HG03565 (cell line): Measurements from ENCODE around the gene TMPRSS4.
"Not testable (repeated sequence)": the region's sequence is repeated elsewhere in the genome, so short reads cannot be mapped to it uniquely, and the experiment has no call there.

ENCODE experiments used
- ATAC-seq: cut with Tn5 transposase; IDR thresholded peaks from one replicate; pipeline ENCODE4 v1.9.1; 2021; ENCODE audit warnings: mild to moderate bottlenecking, moderate library complexity; ENCODE audit not compliant: unreplicated experiment

The TMPRSS4 gene

DNA sequence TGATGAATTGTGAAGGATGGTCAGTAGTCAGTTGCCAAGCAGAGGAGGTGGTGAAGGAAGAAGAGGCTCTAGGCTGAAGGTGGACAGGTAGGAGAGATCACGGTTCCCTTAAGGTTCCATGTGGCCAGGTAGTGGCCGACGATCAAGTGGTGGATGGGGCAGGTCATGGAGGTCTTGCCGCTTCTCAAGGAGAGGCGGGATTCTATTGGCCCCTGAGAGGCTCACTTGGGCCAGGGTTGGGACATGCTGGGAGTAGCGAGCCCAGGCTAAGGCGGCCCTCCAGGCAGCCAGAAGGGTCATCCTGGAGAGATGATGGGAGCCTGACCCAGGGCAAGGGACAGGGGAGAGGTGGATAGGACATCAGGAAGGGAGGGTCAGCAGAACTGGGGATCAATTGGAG lies 20.9 kb upstream of the TMPRSS4 start:
- no peak for ATAC-seq

DNA sequence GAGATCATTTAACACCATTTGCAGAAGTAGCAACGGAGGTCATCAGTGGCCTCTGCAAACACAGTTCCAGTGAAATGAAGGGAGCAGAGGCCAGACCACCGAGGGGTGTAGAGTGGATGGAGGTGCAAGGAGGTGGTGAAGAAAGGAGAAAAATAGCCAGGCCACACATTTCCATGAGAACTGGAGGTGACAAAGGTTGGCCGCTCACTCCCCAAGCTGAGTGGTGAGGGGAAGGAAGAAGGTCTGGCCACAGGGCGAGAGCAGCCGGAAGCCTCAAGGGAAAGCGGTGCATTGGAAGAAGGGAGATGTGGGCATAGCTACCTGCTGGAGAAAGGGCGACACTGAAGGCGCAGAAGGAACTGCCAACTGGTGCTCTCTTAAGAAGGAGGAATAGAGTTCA lies 20.1 kb upstream of the TMPRSS4 start:
- no peak for ATAC-seq

DNA sequence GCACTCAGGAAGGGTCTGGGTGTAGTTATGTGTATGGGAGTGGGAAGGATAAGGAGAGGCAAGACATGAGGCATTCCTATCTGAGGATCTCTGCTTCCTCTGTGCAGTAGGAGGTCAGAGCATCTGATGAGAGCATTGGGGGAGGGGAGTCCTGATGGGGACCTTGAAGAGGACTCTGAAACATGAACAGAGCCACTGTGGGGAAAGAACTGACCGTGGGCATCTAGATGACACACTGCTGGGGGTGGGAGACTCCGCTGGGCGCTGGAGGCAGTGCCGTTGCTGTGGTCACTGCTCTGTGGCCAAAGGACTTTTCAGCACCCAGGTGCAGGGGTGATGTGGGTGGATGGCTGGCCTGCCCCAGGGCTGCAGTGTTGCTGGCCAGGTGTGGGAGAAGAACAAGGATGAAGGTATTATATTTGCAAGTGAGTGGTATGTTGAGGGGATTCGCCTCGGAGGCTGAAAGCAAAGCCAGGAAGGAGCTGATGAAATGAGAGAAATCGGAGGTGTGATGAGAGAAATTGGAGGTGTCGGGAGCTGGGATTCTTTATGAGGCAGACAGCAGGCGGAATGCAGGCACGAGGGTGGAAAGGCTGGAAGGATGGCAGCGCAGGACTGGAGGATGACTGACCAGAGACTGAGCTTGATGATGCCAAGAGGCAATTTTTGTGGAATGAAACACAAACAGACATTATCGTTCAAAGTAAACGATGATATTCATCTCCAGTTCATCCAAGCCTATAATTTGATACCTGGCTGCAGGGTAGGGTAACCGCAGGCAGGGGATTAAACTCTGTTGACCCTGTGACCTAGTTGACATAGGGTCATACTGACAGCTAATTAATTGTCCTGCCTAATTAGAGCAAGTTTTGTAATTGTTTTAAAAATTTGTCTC lies 19.4 kb upstream of the TMPRSS4 start:
- ATAC-seq: no peak

DNA sequence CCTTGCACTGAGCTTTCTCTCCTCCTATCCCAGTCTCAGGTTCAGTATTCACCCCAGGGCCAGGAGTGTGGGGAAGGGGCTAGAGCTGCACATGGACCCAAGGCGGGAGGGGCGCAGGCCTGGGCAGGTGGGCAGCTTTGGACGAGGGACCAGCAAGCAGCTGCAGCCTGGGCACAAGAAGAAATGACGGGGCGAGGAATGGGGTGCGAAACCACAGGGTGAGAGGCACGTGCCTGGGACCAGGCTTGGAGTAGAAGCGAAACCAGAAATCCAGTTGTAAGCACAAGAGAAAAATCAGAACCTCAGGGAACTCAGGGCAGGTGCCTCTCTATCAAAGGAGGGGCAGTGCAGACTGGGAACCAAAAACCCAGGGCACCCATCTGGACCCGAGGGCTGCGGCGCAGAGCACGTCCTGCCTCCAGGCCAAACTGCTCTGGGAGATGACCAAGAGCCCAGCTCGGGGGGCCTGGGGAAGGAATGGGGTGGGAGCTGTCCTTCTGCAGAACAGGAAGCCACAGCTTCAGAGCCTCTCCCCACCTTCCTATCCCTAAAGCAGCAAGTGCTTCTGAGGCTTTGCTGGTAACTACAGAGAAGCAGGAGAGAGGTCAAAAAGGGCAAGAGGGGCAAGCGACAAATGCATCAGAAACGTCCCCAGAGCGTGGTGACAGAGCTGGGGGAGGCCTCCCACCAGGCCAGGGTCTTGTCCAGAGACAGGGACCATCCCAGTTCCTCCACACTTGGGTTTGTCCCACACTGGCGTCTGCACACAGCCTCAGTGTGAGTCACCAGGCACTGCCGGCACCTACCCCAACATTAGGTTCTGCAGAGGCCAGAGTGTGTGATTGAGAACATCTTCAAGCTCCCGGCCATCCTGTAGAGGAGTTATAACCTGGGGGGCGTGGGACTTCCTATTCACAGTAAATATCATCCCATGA lies 18.3 kb upstream of the TMPRSS4 start:
- no peak for ATAC-seq

DNA sequence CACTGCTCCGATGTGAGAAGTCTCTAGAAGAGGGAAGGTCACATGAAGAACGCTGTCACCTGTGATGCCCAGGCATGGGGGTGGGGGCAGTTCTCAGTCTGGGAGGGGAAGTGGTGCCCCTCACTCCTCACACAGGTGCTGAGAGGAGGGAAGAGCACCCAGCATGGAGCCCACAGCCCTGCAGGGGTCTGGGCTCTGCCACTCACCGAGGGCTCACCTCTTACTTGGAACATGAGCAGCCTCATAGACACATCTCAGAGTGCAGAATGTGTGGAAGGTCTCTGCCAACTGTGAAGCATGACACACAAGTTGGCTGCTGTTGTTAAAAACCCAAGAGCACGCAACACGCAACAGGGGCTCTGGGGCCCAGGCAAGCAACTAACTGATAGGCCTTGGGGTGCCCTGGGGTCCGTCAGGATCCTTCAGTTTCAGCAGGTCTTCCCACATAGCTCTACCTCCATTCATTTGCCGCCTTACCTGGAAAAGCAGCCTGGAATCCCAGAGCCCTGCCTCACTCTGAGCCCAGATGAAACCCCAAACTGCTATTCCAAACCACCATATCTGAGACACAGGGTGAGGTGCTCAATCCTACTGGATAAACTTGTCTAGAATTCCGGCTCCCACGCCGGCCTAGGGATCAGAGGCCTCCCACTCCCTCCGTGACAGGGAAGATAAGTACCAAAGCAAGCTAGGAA lies 17.5 kb upstream of the TMPRSS4 start:
- no peak for ATAC-seq

DNA sequence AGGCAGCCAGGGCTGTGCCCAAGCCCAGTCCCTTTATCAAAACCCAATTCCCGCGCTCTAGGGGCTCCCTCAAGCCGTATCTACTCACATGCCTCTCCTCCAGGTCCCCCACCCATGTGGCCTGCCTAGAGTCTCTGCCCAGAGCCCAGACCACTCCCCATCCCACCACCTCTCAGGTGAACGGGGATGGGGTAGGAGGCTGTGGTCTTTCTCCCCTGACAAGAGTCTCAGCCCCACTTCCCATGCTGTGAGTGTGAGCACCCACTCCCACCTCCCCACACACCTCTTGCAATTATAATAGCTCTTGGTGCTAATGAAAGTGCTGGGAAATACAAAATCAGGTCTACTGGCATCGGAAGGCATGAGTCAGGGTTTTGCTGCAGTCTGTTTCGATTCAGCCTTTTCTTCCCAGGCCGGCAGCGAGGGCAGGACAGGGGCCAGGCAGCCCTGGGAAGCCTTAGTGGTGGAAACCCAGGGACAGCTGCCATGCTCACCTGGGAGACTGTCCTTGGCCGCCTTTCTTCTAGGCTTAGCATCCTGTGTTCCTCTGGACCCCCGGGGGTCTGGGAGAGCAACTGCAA lies 16.7 kb upstream of the TMPRSS4 start:
- no peak for ATAC-seq

DNA sequence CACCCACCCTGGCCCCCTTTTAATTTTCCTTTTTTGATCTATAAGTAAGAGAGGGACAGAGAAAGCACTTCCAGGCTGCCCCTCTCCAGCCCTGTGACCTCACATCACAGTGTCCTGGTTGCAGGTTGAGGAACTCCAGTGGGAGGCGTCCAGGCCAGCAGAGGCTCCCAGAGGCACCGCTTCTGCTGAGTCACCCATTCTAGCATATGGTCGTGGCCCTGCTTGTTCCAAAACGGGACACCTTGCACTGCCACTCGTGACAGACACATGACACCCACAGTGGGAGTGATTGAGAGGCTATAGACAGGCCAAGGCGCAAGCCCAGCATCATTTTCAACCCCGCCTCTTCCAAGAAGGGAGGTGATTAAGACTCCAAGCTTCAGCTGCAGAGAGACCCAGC lies 16.0 kb upstream of the TMPRSS4 start:
- no peak for ATAC-seq

DNA sequence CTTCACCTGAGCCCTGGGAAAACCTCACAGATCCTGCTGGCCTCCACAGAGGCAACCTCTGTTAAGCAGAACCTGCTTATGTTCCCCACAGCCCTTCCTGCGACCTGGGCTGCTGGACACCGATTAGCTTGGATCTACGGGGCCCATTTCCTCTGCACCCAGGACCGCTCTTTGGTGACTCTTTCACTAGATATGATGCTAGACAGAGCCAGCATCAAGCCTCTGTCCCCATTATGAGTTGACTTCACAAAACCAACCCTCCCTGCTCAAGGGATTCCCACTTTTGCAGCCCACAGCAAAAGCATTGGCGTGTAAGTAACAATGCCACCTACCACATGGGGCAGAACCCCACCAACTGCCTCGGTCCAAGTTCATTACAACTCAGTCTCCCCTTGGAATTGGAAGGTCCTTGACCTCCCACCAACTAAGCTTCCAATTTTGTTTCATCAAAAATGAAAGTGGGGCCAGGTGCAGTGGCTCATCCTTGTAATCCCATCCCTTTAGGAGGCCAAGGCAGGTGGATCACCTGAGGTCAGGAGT lies 15.2 kb upstream of the TMPRSS4 start:
- ATAC-seq: no peak

DNA sequence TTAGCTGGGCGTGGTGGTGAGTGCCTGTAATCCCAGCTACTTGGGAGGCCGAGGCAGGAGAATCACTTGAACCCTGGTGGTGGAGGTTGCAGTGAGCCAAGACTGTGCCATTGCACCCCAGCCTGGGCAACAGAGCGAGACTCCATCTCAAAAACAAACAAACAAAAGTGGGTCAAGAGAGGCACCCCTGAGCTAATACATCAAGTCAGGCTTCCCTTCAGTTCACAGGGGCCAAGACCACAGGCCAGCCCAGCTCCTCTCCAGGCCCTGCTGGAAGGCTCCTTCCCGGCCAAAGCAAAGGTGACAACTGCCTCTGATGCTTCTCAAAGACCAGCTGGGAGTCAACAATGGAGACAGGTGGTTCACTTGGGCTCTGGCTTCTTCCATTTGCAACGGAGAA lies 14.7 kb upstream of the TMPRSS4 start:
- ATAC-seq: not testable (repeated sequence)

DNA sequence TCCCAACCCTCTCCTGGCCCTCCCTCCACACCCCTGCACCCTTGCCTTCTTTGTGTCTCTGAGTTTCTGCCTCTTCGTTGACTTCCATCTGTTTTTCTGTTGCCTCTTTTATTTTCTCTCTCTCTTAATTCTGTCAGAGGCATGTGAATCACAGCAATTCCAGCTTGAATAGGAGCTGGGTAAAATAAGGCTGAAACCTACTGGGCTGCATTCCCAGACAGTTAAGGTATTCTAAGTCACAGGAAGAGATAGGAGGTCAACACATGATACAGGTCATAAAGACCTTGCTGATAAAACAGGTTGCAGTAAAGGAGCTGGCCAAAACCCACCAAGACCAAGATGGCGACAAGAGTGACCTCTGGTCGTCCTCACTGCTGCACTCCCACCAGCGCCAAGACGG lies 14.2 kb upstream of the TMPRSS4 start:
- ATAC-seq: not testable (repeated sequence)

DNA sequence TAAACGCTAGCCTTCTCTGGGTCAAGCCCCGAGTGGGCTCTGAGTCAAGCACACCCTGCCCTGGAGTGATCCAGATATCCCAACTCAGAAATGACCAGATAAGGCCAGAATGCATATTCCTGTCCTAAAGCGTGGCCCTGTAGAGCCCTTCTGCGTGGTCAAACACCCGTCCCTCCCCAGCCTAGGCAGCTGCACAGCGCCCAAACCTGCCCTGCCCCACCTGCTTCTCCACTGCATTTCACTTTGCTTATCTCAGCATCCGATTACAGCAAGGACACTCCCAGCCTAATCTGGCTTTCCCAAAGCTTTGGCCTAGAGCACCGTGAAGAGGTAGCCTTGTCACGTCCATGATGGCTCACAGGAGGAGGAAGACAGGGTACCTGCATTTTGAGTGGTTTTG lies 11.9 kb upstream of the TMPRSS4 start:
- ATAC-seq: no peak

DNA sequence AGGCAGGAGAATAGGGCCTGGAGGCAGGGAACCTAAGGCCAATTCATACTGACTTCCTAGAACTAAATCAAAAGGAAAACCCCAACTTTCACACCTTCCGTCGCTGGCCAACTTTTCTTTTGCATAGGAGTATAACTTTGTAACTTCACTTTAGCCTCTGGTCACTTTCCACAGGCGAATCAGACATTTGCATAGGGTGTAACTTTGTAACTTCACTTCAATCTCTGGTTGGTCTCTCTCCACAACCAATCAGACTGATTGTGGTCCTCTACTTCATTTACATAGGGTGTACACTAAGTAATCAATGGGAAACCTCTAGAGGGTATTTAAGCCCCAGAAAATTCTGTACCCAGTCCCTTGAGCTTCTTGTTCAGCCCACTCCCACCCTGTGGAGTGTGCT lies 11.5 kb upstream of the TMPRSS4 start:
- no peak for ATAC-seq

DNA sequence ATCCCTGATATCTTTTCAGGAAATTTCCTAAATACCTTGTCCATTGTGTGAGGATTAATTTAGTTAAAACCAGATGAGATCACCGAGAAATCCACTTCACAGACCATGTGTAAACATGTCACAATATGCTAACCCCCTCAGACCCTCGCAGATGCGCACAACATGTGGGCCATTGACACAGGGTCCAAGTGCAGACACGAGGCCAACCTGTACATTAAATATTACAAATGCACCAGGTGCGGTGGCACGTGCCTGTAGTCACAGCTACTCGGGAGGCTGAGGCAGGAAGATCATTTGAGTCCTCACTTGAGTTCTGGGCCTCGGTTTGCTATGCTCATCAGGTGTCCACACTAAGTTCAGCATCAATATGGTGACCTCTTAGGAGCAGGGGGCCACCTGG lies 9.9 kb upstream of the TMPRSS4 start:
- no peak for ATAC-seq

DNA sequence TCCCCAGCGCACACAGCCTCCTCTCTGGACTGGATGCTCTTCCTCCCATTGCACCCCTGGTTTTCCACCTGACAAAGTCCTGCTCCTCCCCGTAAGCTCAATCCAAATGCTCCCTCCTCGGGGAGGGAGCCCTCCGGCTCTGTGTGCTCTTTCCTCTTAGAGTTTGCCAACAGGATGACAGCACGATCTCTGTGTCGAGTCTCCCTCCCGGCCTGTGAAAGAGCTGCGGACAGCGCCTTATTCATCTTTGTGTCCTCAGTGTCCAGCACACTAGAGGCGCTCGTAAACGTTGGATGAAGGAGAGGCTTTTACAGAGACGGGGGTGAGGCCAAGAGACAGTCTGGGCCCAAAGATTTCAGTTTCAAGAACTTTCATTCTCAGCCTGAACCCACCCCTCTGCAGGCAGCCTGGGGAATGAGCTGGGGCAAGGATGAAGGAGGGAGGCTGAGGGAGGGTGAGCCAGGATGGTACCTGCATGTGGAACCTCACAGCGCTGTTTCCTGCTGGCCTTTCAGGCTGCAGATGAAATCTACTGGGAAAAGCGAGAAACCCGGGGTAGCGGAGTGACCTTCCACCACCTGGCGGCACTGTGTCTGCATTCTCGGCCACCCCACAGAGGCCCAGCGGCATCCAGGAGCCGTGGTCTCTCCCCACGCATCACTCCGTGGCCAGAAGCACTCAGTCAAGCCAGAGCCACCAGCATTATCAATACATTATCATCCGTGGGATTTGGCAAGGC lies 8.5 kb upstream of the TMPRSS4 start:
- ATAC-seq: no peak

DNA sequence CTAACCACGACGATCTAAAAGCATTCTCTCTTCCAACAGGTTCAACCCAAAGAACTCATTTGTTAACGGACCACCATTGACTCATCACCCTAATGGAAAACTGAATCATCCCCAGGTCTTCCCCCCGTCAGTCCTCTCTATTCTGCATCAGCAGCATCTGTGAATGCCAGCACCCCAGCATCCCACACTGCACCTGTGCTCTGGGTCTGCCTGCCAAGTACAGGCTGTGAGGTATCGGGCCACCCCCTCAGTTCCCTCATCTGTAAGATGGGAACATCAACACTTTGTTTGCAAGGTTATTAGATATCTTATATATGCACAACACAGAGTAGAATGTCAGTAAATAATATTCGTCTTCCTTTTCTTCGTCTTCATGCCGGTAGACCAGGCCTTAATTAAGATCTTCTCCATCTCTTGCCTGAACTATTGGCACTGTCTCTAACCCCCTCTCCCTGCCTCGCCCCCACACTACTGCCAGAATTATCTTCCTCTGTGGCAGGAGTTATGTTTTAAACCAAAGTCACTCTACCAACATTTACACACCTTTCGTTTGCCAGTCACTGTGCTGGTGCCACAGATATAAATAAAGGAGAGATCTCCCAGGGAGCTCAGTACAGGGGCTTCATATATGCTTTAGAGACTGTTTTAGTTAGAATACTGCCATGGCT lies 7.8 kb upstream of the TMPRSS4 start:
- no peak for ATAC-seq

DNA sequence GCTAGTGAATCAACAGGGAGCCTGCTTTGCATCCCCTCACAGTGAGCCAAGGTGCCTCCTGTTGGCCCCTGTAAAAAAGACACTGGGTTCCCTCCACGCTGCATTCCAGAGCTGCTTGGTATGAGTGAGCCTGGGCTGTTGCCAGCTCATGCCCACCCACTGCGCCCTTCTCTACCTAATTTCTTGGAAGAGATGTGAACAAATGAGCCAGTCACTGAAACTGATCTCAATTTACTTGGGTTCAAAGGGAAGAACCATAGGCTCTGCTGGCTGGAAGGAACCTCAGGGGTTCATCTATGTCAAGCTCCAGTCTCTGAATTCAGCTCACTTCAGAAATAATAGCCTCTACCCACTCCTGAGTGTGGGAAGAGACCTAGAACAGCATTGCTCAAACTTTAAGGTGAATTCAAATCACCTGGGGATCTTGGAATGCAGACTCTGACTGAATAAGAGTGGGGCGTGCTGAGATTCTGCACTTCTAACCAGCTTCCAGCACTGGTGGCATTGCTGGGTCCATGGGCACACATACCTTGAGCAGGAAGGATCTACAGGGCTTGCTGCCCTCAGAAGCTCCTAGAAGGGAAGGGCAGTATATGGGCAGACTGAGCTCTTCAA lies 5.4 kb upstream of the TMPRSS4 start:
- no peak for ATAC-seq

DNA sequence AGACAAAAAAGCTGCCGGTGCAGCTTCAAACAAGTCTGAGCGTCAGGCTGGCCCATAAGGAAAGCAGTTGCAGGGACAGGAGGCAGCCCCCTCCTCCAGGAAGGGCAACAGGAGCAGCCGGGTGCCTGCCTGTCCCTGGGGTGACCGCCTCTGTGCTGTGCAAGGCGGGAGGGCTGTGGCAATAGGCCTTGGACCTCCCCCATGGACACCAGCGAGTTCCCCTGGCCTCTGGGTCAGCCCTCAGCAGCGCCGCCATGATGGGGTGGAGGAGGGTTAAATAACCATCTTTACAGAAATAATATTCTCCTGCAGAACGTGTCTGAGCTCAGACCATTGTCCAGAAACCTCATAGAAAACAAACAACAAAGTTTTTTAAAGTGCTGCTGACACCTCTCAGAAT lies 3.3 kb upstream of the TMPRSS4 start:
- ATAC-seq: no peak

DNA sequence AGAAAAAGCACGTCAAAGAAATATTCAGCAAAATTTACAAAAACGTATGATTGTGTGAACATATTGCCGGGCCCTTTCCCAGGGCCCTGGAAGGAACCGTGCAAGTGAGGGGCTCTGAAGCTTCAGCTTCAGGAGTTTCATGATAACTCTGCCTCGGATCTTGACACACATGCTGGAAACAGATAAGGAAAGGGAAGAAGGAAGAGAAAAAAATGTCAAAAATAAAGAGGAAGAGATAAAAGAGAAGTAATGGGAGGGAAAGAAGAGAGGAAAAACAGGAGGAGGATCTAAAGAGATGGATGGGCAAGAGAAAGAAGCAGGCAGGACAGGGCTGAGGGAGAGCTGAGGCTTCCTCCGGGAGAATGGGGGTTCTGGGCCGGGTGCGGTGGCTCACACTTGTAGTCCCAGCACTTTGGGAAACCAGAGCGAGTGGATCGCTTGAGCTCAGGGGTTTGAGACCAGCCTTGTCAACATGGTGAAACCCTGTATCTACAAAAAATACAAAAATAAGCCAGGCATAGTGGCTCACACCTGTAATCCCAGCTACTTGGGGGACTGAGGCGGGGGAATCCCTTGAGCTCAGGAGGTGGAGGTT lies 2.7 kb upstream of the TMPRSS4 start:
- ATAC-seq: no peak

DNA sequence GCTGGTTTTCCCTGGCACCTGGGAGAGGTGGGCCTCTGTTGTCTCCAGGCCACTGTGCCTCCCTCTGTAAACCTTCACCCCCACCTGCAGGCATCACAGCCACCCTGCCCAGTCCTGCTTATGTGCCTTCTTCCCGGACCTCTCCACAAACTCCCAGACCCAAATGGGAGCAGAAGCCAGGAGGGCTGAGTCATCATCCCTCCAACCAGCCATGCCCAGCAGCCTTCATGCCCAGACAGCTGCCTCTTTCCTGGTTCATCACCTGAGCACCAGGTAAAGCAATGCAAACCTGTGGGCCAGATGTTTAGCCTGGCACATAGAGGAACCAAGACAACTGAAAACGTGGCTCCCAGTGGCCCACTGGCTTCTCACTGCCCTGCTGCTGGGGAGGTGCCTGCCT lies 2.1 kb upstream of the TMPRSS4 start:
- no peak for ATAC-seq
